Measurements from ENCODE around the gene PDLIM7.

The PDLIM7 gene

GRCh38 chr5:177484902-177485549 is 12.4 kb downstream of the PDLIM7 start:
- TF ChIP-seq, protein P1, sequence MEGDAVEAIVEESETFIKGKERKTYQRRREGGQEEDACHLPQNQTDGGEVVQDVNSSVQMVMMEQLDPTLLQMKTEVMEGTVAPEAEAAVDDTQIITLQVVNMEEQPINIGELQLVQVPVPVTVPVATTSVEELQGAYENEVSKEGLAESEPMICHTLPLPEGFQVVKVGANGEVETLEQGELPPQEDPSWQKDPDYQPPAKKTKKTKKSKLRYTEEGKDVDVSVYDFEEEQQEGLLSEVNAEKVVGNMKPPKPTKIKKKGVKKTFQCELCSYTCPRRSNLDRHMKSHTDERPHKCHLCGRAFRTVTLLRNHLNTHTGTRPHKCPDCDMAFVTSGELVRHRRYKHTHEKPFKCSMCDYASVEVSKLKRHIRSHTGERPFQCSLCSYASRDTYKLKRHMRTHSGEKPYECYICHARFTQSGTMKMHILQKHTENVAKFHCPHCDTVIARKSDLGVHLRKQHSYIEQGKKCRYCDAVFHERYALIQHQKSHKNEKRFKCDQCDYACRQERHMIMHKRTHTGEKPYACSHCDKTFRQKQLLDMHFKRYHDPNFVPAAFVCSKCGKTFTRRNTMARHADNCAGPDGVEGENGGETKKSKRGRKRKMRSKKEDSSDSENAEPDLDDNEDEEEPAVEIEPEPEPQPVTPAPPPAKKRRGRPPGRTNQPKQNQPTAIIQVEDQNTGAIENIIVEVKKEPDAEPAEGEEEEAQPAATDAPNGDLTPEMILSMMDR (IDR thresholded peaks at IDR 0.05; ENCODE audit: low read depth, low read length), result no peak
- no peak for DNase-seq (ENCODE audit: low read depth in 2 of 2)
- no peak overlapping the region for H3K4me3 ChIP-seq (replicated peaks in 1 of 2; ENCODE audit: low read depth in 2 of 2, low read length in 2 of 2)

GRCh38 chr5:177483994-177484901 is 13.2 kb downstream of the PDLIM7 start:
- DNase-seq (ENCODE audit: low read depth in 2 of 2), result peak in 1 of 2 donors; percentile 30
- no peak overlapping the region for H3K4me3 ChIP-seq (replicated peaks in 1 of 2; ENCODE audit: low read depth in 2 of 2, low read length in 2 of 2)
- TF ChIP-seq, protein P1 (IDR thresholded peaks at IDR 0.05; ENCODE audit: low read depth, low read length), result no peak

GRCh38 chr5:177483042-177483441 is 14.4 kb downstream of the PDLIM7 start:
- TF ChIP-seq, protein P1 (IDR thresholded peaks at IDR 0.05; ENCODE audit: low read depth, low read length), result no peak
- no peak for DNase-seq (ENCODE audit: low read depth in 2 of 2)
- H3K4me3 ChIP-seq (replicated peaks in 1 of 2; ENCODE audit: low read depth in 2 of 2, low read length in 2 of 2), result no peak overlapping the region

DNA sequence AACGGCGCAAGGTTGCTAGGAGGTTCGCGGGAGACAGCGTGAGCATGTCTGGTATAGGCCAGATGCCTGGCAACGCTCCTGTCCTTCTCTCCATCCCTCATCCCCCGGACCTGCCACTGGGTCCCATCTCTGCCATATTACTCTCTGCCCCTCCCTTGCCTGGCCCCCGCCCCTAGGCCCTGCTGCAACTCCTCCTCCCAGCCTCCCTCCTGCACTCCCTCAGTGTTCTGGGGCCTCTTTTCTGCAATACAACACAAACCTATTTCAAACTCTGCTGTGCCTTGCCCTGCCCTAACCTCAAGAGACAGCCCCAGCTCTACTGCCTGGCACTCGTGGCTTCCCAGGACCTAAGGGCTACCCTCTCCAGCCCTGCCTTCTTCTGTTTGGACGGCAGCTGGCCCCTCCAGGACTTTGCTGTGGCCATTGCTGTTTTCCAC is 15.0 kb downstream of the PDLIM7 start:
- DNase-seq (ENCODE audit: low read depth in 2 of 2), result no peak
- no peak overlapping the region for H3K4me3 ChIP-seq (replicated peaks in 1 of 2; ENCODE audit: low read depth in 2 of 2, low read length in 2 of 2)
- TF ChIP-seq, protein P1 (IDR thresholded peaks at IDR 0.05; ENCODE audit: low read depth, low read length), result no peak

DNA sequence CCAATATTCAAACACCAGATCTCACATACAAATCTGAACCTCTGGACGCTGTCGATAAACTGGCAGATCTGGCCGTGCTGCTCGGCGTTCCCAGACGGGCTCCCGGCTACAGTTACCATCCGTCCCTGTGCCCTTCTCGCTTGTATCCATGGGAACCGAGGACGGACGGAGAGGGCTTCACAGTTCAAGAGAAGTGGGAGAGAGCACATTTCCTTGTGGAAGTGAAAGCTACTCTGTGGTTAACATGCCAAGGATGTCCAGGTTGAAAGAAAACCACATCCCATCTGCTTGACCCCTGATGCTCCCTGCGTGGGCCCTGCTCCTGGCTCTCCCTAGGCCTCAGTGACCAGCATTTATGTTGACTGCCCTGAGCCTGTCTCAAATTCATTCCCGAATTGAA is 17.6 kb downstream of the PDLIM7 start:
- TF ChIP-seq, protein P1 (IDR thresholded peaks at IDR 0.05; ENCODE audit: low read depth, low read length), result no peak
- H3K4me3 ChIP-seq (replicated peaks in 1 of 2; ENCODE audit: low read depth in 2 of 2, low read length in 2 of 2), result no peak overlapping the region
- peak; percentile 37 to 56 for DNase-seq (ENCODE audit: low read depth in 2 of 2)

- H3K4me3 ChIP-seq (replicated peaks in 1 of 2; ENCODE audit: low read depth in 2 of 2, low read length in 2 of 2), result no peak overlapping the region
- DNase-seq (ENCODE audit: low read depth in 2 of 2), result peak; percentile 60 to 93
- TF ChIP-seq, protein P1 (IDR thresholded peaks at IDR 0.05; ENCODE audit: low read depth, low read length), result no peak
These were observed 18.4 kb downstream of the PDLIM7 start for GRCh38 chr5:177478711-177479646.
